Measurements from ENCODE around the gene EBPL. TPM values are rescaled to one million over a fixed set of nuclear protein-coding genes. Genes with fewer than 3 reads are reported as not detected.

The EBPL gene
- polyA plus RNA-seq, 3 donors, result 10.2 to 29.4 (median 27.3) TPM

GRCh38 chr13:49655906-49656305 lies 35.4 kb downstream of the EBPL start:
- H3K9ac ChIP-seq (ENCODE audit: insufficient read depth, low read length, poor library complexity, severe bottlenecking), result no peak overlapping the region
- Mint-ChIP-seq H3K27me3 (ENCODE audit: low read depth in 3 of 3) (peaks cover 0 to 2% (median 0%) of the 10 kb centered on the region in 3 donors), H3K4me1 (peaks cover 5% of the 10 kb centered on the region), H3K4me3 (no peak overlapping the region), H3K27ac (no peak overlapping the region), H3K9me3 (peaks cover 0 to 2% (median 0%) of the 10 kb centered on the region in 7 donors), H3K36me3 (peaks cover 2 to 14% of the 10 kb centered on the region in 2 donors)
- TF ChIP-seq, protein P1, sequence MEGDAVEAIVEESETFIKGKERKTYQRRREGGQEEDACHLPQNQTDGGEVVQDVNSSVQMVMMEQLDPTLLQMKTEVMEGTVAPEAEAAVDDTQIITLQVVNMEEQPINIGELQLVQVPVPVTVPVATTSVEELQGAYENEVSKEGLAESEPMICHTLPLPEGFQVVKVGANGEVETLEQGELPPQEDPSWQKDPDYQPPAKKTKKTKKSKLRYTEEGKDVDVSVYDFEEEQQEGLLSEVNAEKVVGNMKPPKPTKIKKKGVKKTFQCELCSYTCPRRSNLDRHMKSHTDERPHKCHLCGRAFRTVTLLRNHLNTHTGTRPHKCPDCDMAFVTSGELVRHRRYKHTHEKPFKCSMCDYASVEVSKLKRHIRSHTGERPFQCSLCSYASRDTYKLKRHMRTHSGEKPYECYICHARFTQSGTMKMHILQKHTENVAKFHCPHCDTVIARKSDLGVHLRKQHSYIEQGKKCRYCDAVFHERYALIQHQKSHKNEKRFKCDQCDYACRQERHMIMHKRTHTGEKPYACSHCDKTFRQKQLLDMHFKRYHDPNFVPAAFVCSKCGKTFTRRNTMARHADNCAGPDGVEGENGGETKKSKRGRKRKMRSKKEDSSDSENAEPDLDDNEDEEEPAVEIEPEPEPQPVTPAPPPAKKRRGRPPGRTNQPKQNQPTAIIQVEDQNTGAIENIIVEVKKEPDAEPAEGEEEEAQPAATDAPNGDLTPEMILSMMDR (IDR thresholded peaks at IDR 0.05), result no peak
- DNase-seq, result no peak
- no peaks in the 10 kb centered on the region for H3K79me2 ChIP-seq (ENCODE audit: insufficient read depth, low read length)
- H3K4me3 ChIP-seq (replicated peaks in 1 of 3; ENCODE audit: low read depth in 2 of 3, low read length in 3 of 3), result no peak overlapping the region
- no peak overlapping the region for H3K27ac ChIP-seq (ENCODE audit: low read depth in 1 of 2, low read length in 2 of 2)
- H4K20me1 ChIP-seq (ENCODE audit: insufficient read depth, low read length), result no peaks in the 10 kb centered on the region
- H3K4me1 ChIP-seq (ENCODE audit: control insufficient read depth in 1 of 2, insufficient read depth in 2 of 2, low read length in 2 of 2), result no peaks in the 10 kb centered on the region
- no peaks in the 10 kb centered on the region for H3K36me3 ChIP-seq (replicated peaks in 1 of 2; ENCODE audit: control insufficient read depth in 1 of 2, insufficient read depth in 2 of 2, low read length in 2 of 2)
- H3K27me3 ChIP-seq (ENCODE audit: control insufficient read depth in 2 of 2, insufficient read depth in 2 of 2, low read length in 2 of 2), result no peaks in the 10 kb centered on the region
- no peak overlapping the region for H2AFZ ChIP-seq (ENCODE audit: insufficient read depth, low read depth, low read length, poor library complexity, severe bottlenecking)
- intact Hi-C loops (cut with micrococcal nuclease), result loop anchor here (10.0 kb wide), 1 partner anchor 189 kb away; no protein-coding TSS in a partner anchor
- H3K4me2 ChIP-seq (replicated peaks; ENCODE audit: extremely low read depth, low read length, poor library complexity, severe bottlenecking), result no peak overlapping the region
- no peaks in the 10 kb centered on the region for H3K9me3 ChIP-seq (replicated peaks in 1 of 2; ENCODE audit: control insufficient read depth in 1 of 2, insufficient read depth in 1 of 2, low read length in 2 of 2)
- WGBS (ENCODE audit: insufficient coverage), result no CpG with 5 or more reads among the region's 3 CpGs

- no peak overlapping the region for H3K4me3 ChIP-seq (replicated peaks in 1 of 3; ENCODE audit: low read depth in 2 of 3, low read length in 3 of 3)
- H3K27me3 Mint-ChIP-seq (ENCODE audit: low read depth in 3 of 3), result peaks cover 0 to 2% (median 0%) of the 10 kb centered on the region in 3 donors
- no peak overlapping the region for H3K4me2 ChIP-seq (replicated peaks; ENCODE audit: extremely low read depth, low read length, poor library complexity, severe bottlenecking)
- no peak for DNase-seq
- no peaks in the 10 kb centered on the region for H3K36me3 ChIP-seq (replicated peaks in 1 of 2; ENCODE audit: control insufficient read depth in 1 of 2, insufficient read depth in 2 of 2, low read length in 2 of 2)
- no peaks in the 10 kb centered on the region for H3K4me1 ChIP-seq (ENCODE audit: control insufficient read depth in 1 of 2, insufficient read depth in 2 of 2, low read length in 2 of 2)
- intact Hi-C loops (cut with micrococcal nuclease), result loop anchor here (10.0 kb wide), 1 partner anchor 191 kb away; no protein-coding TSS in a partner anchor
- no peak overlapping the region for H2AFZ ChIP-seq (ENCODE audit: insufficient read depth, low read depth, low read length, poor library complexity, severe bottlenecking)
- no peaks in the 10 kb centered on the region for H3K9me3 ChIP-seq (replicated peaks in 1 of 2; ENCODE audit: control insufficient read depth in 1 of 2, insufficient read depth in 1 of 2, low read length in 2 of 2)
- H3K9ac ChIP-seq (ENCODE audit: insufficient read depth, low read length, poor library complexity, severe bottlenecking), result no peak overlapping the region
- TF ChIP-seq, protein P1 (IDR thresholded peaks at IDR 0.05), result no peak
- H3K27me3 ChIP-seq (ENCODE audit: control insufficient read depth in 2 of 2, insufficient read depth in 2 of 2, low read length in 2 of 2), result no peaks in the 10 kb centered on the region
- H3K27ac ChIP-seq (ENCODE audit: low read depth in 1 of 2, low read length in 2 of 2), result no peak overlapping the region
- H3K27ac Mint-ChIP-seq, result no peak overlapping the region
- H3K36me3 Mint-ChIP-seq, result peaks cover 3% of the 10 kb centered on the region in 2 donors
- 49% methylated on average over 3 of the region's 3 CpGs for WGBS (ENCODE audit: insufficient coverage)
- H3K4me3 Mint-ChIP-seq, result no peak overlapping the region
- H3K79me2 ChIP-seq (ENCODE audit: insufficient read depth, low read length), result no peaks in the 10 kb centered on the region
- H3K9me3 Mint-ChIP-seq, result peaks cover 0 to 2% (median 0%) of the 10 kb centered on the region in 7 donors
- no peaks in the 10 kb centered on the region for H4K20me1 ChIP-seq (ENCODE audit: insufficient read depth, low read length)
- H3K4me1 Mint-ChIP-seq, result peaks cover 5% of the 10 kb centered on the region
Observed at GRCh38 chr13:49654011-49654410, 37.3 kb downstream of the EBPL start.

Data from CD14-positive monocyte (primary cell).